Neural crest cell (in vitro differentiated cells): ENCODE measurements around the gene SYTL1. TPM values are rescaled to one million over a fixed set of nuclear protein-coding genes. Genes with fewer than 3 reads are reported as not detected.
A peak's percentile ranks its signal among the peaks of the same experiment; 100 is the strongest.

ENCODE experiments used
- DNase-seq: peaks from one replicate; pipeline ENCODE4 v3.0.0; 2021; ENCODE audit warnings: low read depth, mixed read lengths, low spot score
- H3K27ac Mint-ChIP-seq: one replicate; pipeline ENCODE4 v1.8.0; 2021; ENCODE audit warnings: mild to moderate bottlenecking, mixed read lengths; ENCODE audit not compliant: unreplicated experiment
- H3K27me3 Mint-ChIP-seq: 2 replicates; pipeline ENCODE4 v1.8.0; 2021; ENCODE audit warnings: low read depth, mild to moderate bottlenecking, mixed read lengths
- H3K36me3 Mint-ChIP-seq: 2 replicates; pipeline ENCODE4 v1.8.0; 2021; ENCODE audit warnings: low read depth, mild to moderate bottlenecking, mixed read lengths
- H3K4me1 Mint-ChIP-seq: 2 replicates; pipeline ENCODE4 v1.8.0; 2021; ENCODE audit warnings: mixed read lengths
- H3K4me3 Mint-ChIP-seq: one replicate; pipeline ENCODE4 v1.8.0; 2021; ENCODE audit warnings: mild to moderate bottlenecking, mixed read lengths
- H3K9me3 Mint-ChIP-seq: 2 replicates; pipeline ENCODE4 v1.8.0; 2021; ENCODE audit warnings: mixed read lengths
- total RNA-seq: library from RNA; stranded (reverse); gene quantifications from 2 replicates; pipeline ENCODE4 v1.2.1, GENCODE V29; 2021
- TF ChIP-seq, protein P1 (sequence below): fragments of 200-600 bp; sonication (generic); conservative IDR thresholded peaks from 2 replicates; pipeline ENCODE4 v1.5.0; 2021; ENCODE audit warnings: antibody characterized with exemption, mild to moderate bottlenecking

Gene SYTL1
- total RNA-seq, 1 donor from 2014 or later = 0.72 TPM

- Mint-ChIP-seq H3K36me3 (peaks cover 5% of the 10 kb centered on the region), H3K4me3 (no peak overlapping the region), H3K27ac (no peak overlapping the region), H3K4me1 (no peaks in the 10 kb centered on the region), H3K9me3 (no peaks in the 10 kb centered on the region), H3K27me3 (no peaks in the 10 kb centered on the region)
- DNase-seq = no peak
- TF ChIP-seq, protein P1, sequence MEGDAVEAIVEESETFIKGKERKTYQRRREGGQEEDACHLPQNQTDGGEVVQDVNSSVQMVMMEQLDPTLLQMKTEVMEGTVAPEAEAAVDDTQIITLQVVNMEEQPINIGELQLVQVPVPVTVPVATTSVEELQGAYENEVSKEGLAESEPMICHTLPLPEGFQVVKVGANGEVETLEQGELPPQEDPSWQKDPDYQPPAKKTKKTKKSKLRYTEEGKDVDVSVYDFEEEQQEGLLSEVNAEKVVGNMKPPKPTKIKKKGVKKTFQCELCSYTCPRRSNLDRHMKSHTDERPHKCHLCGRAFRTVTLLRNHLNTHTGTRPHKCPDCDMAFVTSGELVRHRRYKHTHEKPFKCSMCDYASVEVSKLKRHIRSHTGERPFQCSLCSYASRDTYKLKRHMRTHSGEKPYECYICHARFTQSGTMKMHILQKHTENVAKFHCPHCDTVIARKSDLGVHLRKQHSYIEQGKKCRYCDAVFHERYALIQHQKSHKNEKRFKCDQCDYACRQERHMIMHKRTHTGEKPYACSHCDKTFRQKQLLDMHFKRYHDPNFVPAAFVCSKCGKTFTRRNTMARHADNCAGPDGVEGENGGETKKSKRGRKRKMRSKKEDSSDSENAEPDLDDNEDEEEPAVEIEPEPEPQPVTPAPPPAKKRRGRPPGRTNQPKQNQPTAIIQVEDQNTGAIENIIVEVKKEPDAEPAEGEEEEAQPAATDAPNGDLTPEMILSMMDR = no peak
Measured at GRCh38 chr1:27331426-27331825, 10.4 kb upstream of the SYTL1 start.

DNA sequence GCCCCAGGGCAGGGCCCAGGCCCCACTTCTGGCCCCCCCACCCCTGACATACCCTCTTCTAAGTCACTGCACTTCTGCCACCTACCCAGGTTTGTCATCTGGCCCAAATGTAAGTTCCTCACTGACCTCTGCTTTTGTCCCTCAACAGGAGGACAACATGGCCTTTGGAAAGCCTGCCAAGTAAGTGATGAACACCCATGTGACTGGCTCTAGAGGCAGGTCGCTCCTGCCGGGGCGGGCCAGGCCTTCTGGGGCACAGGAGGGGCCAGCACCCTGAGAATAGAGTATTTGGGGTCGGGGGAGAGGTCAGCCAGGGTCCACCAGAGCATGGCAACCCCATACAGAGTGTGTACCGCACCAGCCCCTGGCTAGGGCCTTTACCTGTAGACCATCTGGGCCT, 9.9 kb upstream of the SYTL1 start:
- Mint-ChIP-seq H3K27ac (no peak overlapping the region), H3K36me3 (peaks cover 5% of the 10 kb centered on the region), H3K27me3 (no peaks in the 10 kb centered on the region), H3K4me1 (no peaks in the 10 kb centered on the region), H3K9me3 (no peaks in the 10 kb centered on the region), H3K4me3 (no peak overlapping the region)
- TF ChIP-seq, protein P1 = no peak
- no peak for DNase-seq

- H3K4me3 Mint-ChIP-seq = peak overlapping the region; percentile 43
- DNase-seq = peak; percentile 68
- no peak overlapping the region for H3K27ac Mint-ChIP-seq
- H3K4me1 Mint-ChIP-seq = no peaks in the 10 kb centered on the region
- no peaks in the 10 kb centered on the region for H3K9me3 Mint-ChIP-seq
- peaks cover 5% of the 10 kb centered on the region for H3K36me3 Mint-ChIP-seq
- TF ChIP-seq, protein P1 = peak; percentile 77
- no peaks in the 10 kb centered on the region for H3K27me3 Mint-ChIP-seq
Measured at GRCh38 chr1:27332536-27333281, 9.1 kb upstream of the SYTL1 start.

DNA sequence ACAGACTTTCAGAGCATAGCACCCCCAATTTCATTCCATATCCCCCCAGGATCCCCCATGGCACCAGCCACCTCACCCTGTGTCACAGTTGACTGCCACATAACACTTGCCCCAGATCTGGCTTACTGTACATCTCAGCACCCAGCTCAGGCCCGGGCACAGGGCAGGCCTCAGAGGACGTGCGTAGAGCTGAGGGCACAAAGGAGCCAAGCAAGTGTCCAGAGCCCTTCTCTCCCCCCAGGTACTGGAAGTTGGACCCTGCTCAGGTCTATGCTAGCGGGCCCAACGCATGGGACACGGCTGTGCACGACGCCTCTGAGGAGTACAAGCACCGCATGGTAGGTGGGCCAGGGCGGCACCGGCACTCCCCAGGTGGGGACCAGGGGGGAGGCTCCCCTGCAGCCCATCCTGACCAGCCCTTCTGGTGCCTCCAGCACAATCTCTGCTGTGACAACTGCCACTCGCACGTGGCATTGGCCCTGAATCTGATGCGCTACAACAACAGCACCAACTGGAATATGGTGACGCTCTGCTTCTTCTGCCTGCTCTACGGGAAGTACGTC, 8.0 kb upstream of the SYTL1 start:
- H3K27me3 Mint-ChIP-seq = no peaks in the 10 kb centered on the region
- H3K9me3 Mint-ChIP-seq = no peaks in the 10 kb centered on the region
- H3K4me1 Mint-ChIP-seq = peaks cover 5% of the 10 kb centered on the region
- no peak for DNase-seq
- H3K36me3 Mint-ChIP-seq = peaks cover 5% of the 10 kb centered on the region
- no peak overlapping the region for H3K4me3 Mint-ChIP-seq
- TF ChIP-seq, protein P1 = no peak
- no peak overlapping the region for H3K27ac Mint-ChIP-seq

- TF ChIP-seq, protein P1 = no peak
- H3K36me3 Mint-ChIP-seq = peaks cover 5% of the 10 kb centered on the region
- H3K4me1 Mint-ChIP-seq = peaks cover 14% of the 10 kb centered on the region
- no peak for DNase-seq
- H3K27ac Mint-ChIP-seq = no peak overlapping the region
- H3K9me3 Mint-ChIP-seq = no peaks in the 10 kb centered on the region
- H3K27me3 Mint-ChIP-seq = no peaks in the 10 kb centered on the region
- no peak overlapping the region for H3K4me3 Mint-ChIP-seq
Measured at GRCh38 chr1:27335506-27336422, 6.1 kb upstream of the SYTL1 start.
